Neural cell (in vitro differentiated cells): Measurements from ENCODE around the gene WDR91. TPM values are rescaled to one million over a fixed set of nuclear protein-coding genes. Genes with fewer than 3 reads are reported as not detected.

Experiments used
- H2AFZ ChIP-seq: fragments of 200-600, 300-800 bp; sonication (generic), shearing (Covaris generic); 2 replicates; pipeline ENCODE4 v1.6.0; 2014; ENCODE audit warnings: low read depth, mild to moderate bottlenecking, antibody characterized with exemption, low read length, moderate library complexity
- H3F3A ChIP-seq: fragments of 200-600 bp; shearing (Covaris generic); 2 replicates; pipeline ENCODE4 v1.6.1; 2016; ENCODE audit warnings: mild to moderate bottlenecking, moderate library complexity, mixed read lengths, antibody characterized with exemption, low read length; ENCODE audit not compliant: insufficient read depth, poor library complexity, severe bottlenecking
- H3K27ac ChIP-seq: fragments of 200-600, 300-800 bp; sonication (generic), shearing (Covaris generic); 2 replicates; pipeline ENCODE4 v1.5.1; 2014; ENCODE audit warnings: mild to moderate bottlenecking, low read length, moderate library complexity
- H3K27me3 ChIP-seq: fragments of 300-800, 200-600 bp; sonication (generic), shearing (Covaris generic); 2 replicates; pipeline ENCODE4 v1.6.0; 2014; ENCODE audit warnings: mild to moderate bottlenecking, low read depth, low read length, moderate library complexity; ENCODE audit not compliant: insufficient read depth
- H3K36me3 ChIP-seq: fragments of 300-800, 200-600 bp; sonication (generic), shearing (Covaris generic); 2 replicates; pipeline ENCODE4 v1.5.1; 2014; ENCODE audit warnings: mild to moderate bottlenecking, antibody characterized with exemption, low read length, moderate library complexity; ENCODE audit not compliant: insufficient read depth
- H3K4me2 ChIP-seq: fragments of 300-800, 200-600 bp; sonication (generic), shearing (Covaris generic); 2 replicates; pipeline ENCODE4 v1.6.0; 2014; ENCODE audit warnings: mild to moderate bottlenecking, low read length
- H3K4me3 ChIP-seq: fragments of 300-800, 200-600 bp; sonication (generic), shearing (Covaris generic); 2 replicates; pipeline ENCODE4 v1.5.1; 2014; ENCODE audit warnings: mild to moderate bottlenecking, low read length, moderate library complexity
- H3K79me2 ChIP-seq: fragments of 200-600 bp; shearing (Covaris generic); replicated peaks from 2 replicates; pipeline ENCODE4 v1.6.0; 2014; ENCODE audit warnings: mild to moderate bottlenecking, low read length, moderate library complexity; ENCODE audit not compliant: insufficient read depth
- H3K9ac ChIP-seq: fragments of 300-800, 200-600 bp; sonication (generic), shearing (Covaris generic); 2 replicates; pipeline ENCODE4 v1.6.1; 2016; ENCODE audit warnings: mild to moderate bottlenecking, low read length, mixed read lengths
- H3K9me2 ChIP-seq: fragments of 200-600 bp; shearing (Covaris generic); 2 replicates; pipeline ENCODE4 v1.6.1; 2016; ENCODE audit warnings: mild to moderate bottlenecking, low read length, mixed read lengths; ENCODE audit not compliant: insufficient read depth
- H3K9me3 ChIP-seq: fragments of 200-600, 300-800 bp; sonication (generic), shearing (Covaris generic); 2 replicates; pipeline ENCODE4 v1.6.1; 2016; ENCODE audit warnings: mild to moderate bottlenecking, mixed run types, low read length, moderate library complexity, mixed read lengths
- H4K20me1 ChIP-seq: fragments of 200-600 bp; shearing (Covaris generic); 2 replicates; pipeline ENCODE4 v1.6.1; 2016; ENCODE audit warnings: mild to moderate bottlenecking, mixed run types; ENCODE audit not compliant: insufficient read depth
- EP300 ChIP-seq: fragments of 450-650 bp; conservative IDR thresholded peaks from 2 replicates; pipeline ENCODE4 v1.6.1; 2014; ENCODE audit warnings: antibody characterized with exemption, mild to moderate bottlenecking, moderate library complexity; ENCODE audit not compliant: poor library complexity, severe bottlenecking
- EZH2 ChIP-seq: fragments of 200-600, 300-800 bp; shearing (Covaris generic), sonication (generic); IDR thresholded peaks from 2 replicates; pipeline ENCODE4 v1.6.1; 2014; ENCODE audit warnings: antibody characterized with exemption, low read length, borderline replicate concordance, mild to moderate bottlenecking; ENCODE audit not compliant: insufficient read depth, poor library complexity, severe bottlenecking
- MXI1 ChIP-seq: fragments of 450-650 bp; conservative IDR thresholded peaks from 2 replicates; pipeline ENCODE4 v1.6.1; 2014; ENCODE audit warnings: antibody characterized with exemption, mild to moderate bottlenecking; ENCODE audit not compliant: poor library complexity, severe bottlenecking
- POLR2AphosphoS5 ChIP-seq: IDR thresholded peaks from 2 replicates; pipeline ENCODE4 v1.6.1; 2012
- RAD21 ChIP-seq: fragments of 450-650 bp; conservative IDR thresholded peaks from 2 replicates; pipeline ENCODE4 v1.6.1; 2014; ENCODE audit warnings: antibody characterized with exemption, mild to moderate bottlenecking, moderate library complexity
- SMC3 ChIP-seq: fragments of 450-650 bp; conservative IDR thresholded peaks from 2 replicates; pipeline ENCODE4 v1.6.1; 2014; ENCODE audit warnings: antibody characterized with exemption, mild to moderate bottlenecking, moderate library complexity; ENCODE audit not compliant: poor library complexity
- TAF1 ChIP-seq: IDR thresholded peaks from 2 replicates; pipeline ENCODE4 v1.6.1; 2012; ENCODE audit warnings: low read depth
- polyA plus RNA-seq: library from polyadenylated mRNA; depleted of rRNA; stranded (reverse); fragments of >200 nt; gene quantifications from 2 replicates; pipeline ENCODE4 v1.2.3, GENCODE V29; 2014
- TF ChIP-seq, protein P1 (sequence below): IDR thresholded peaks from 2 replicates; pipeline ENCODE4 v1.6.1; 2012; ENCODE audit warnings: borderline replicate concordance
- TF ChIP-seq, protein P2 (sequence below): fragments of 450-650 bp; IDR thresholded peaks from 2 replicates; pipeline ENCODE4 v1.5.1; 2014; ENCODE audit warnings: antibody characterized with exemption, mild to moderate bottlenecking, moderate library complexity; ENCODE audit not compliant: poor library complexity, severe bottlenecking

The WDR91 gene
- polyA plus RNA-seq, 1 donor from 2014 or later, result 17.7 TPM

- H2AFZ ChIP-seq, result no peak overlapping the region
- no peaks in the 10 kb centered on the region for H3K79me2 ChIP-seq
- no peak for TF ChIP-seq SMC3
- TF ChIP-seq, protein P1, sequence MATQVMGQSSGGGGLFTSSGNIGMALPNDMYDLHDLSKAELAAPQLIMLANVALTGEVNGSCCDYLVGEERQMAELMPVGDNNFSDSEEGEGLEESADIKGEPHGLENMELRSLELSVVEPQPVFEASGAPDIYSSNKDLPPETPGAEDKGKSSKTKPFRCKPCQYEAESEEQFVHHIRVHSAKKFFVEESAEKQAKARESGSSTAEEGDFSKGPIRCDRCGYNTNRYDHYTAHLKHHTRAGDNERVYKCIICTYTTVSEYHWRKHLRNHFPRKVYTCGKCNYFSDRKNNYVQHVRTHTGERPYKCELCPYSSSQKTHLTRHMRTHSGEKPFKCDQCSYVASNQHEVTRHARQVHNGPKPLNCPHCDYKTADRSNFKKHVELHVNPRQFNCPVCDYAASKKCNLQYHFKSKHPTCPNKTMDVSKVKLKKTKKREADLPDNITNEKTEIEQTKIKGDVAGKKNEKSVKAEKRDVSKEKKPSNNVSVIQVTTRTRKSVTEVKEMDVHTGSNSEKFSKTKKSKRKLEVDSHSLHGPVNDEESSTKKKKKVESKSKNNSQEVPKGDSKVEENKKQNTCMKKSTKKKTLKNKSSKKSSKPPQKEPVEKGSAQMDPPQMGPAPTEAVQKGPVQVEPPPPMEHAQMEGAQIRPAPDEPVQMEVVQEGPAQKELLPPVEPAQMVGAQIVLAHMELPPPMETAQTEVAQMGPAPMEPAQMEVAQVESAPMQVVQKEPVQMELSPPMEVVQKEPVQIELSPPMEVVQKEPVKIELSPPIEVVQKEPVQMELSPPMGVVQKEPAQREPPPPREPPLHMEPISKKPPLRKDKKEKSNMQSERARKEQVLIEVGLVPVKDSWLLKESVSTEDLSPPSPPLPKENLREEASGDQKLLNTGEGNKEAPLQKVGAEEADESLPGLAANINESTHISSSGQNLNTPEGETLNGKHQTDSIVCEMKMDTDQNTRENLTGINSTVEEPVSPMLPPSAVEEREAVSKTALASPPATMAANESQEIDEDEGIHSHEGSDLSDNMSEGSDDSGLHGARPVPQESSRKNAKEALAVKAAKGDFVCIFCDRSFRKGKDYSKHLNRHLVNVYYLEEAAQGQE, result no peak
- TF ChIP-seq MXI1, result no peak
- TF ChIP-seq TAF1, result no peak
- TF ChIP-seq RAD21, result no peak
- TF ChIP-seq, protein P2, sequence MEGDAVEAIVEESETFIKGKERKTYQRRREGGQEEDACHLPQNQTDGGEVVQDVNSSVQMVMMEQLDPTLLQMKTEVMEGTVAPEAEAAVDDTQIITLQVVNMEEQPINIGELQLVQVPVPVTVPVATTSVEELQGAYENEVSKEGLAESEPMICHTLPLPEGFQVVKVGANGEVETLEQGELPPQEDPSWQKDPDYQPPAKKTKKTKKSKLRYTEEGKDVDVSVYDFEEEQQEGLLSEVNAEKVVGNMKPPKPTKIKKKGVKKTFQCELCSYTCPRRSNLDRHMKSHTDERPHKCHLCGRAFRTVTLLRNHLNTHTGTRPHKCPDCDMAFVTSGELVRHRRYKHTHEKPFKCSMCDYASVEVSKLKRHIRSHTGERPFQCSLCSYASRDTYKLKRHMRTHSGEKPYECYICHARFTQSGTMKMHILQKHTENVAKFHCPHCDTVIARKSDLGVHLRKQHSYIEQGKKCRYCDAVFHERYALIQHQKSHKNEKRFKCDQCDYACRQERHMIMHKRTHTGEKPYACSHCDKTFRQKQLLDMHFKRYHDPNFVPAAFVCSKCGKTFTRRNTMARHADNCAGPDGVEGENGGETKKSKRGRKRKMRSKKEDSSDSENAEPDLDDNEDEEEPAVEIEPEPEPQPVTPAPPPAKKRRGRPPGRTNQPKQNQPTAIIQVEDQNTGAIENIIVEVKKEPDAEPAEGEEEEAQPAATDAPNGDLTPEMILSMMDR, result no peak
- no peak for TF ChIP-seq EP300
- TF ChIP-seq POLR2AphosphoS5, result no peak
- no peak for TF ChIP-seq EZH2
- H3K27ac ChIP-seq, result no peak overlapping the region
- no peaks in the 10 kb centered on the region for H4K20me1 ChIP-seq
- H3K9me2 ChIP-seq, result no peaks in the 10 kb centered on the region
- peaks cover 6% of the 10 kb centered on the region for H3K9me3 ChIP-seq
- H3K27me3 ChIP-seq, result no peaks in the 10 kb centered on the region
- no peaks in the 10 kb centered on the region for H3K36me3 ChIP-seq
- H3K4me2 ChIP-seq, result no peak overlapping the region
- H3K9ac ChIP-seq, result no peak overlapping the region
- H3F3A ChIP-seq, result no peaks in the 10 kb centered on the region
- no peak overlapping the region for H3K4me3 ChIP-seq
Measured at GRCh38 chr7:135158141-135158655, 53.1 kb downstream of the WDR91 start.

- H3K27ac ChIP-seq, result no peak overlapping the region
- H3K4me3 ChIP-seq, result no peak overlapping the region
- TF ChIP-seq TAF1, result no peak
- no peak for TF ChIP-seq MXI1
- TF ChIP-seq EZH2, result no peak
- no peak for TF ChIP-seq POLR2AphosphoS5
- no peak for TF ChIP-seq RAD21
- no peak for TF ChIP-seq SMC3
- TF ChIP-seq, protein P2, result no peak
- no peak for TF ChIP-seq EP300
- TF ChIP-seq, protein P1, result no peak
- H3K79me2 ChIP-seq, result no peaks in the 10 kb centered on the region
- H3K9me3 ChIP-seq, result peaks cover 6% of the 10 kb centered on the region
- H3K9me2 ChIP-seq, result no peaks in the 10 kb centered on the region
- H3K4me2 ChIP-seq, result no peak overlapping the region
- no peaks in the 10 kb centered on the region for H3K27me3 ChIP-seq
- no peaks in the 10 kb centered on the region for H4K20me1 ChIP-seq
- H3F3A ChIP-seq, result no peaks in the 10 kb centered on the region
- no peaks in the 10 kb centered on the region for H3K36me3 ChIP-seq
- H2AFZ ChIP-seq, result no peak overlapping the region
- no peak overlapping the region for H3K9ac ChIP-seq
Measured at GRCh38 chr7:135156290-135156689, 55.0 kb downstream of the WDR91 start.
